ENCODE results near the gene PASD1.

PASD1 gene

GRCh38 chrX:151702741-151703340, 139.4 kb downstream of the PASD1 start:
- no peak for FAIRE-seq

GRCh38 chrX:151703487-151703886, 140.0 kb downstream of the PASD1 start:
- no peak for FAIRE-seq

- no peak for FAIRE-seq
These were observed 140.7 kb downstream of the PASD1 start for GRCh38 chrX:151704041-151704663.

GRCh38 chrX:151708821-151709220, 145.3 kb downstream of the PASD1 start:
- FAIRE-seq, result no peak

GRCh38 chrX:151710457-151710856, 147.0 kb downstream of the PASD1 start:
- FAIRE-seq, result no peak

- FAIRE-seq, result no peak
These were observed 147.7 kb downstream of the PASD1 start for GRCh38 chrX:151711154-151711553.

GRCh38 chrX:151711787-151712186, 148.3 kb downstream of the PASD1 start:
- FAIRE-seq, result no peak

GRCh38 chrX:151712253-151712652, 148.8 kb downstream of the PASD1 start:
- no peak for FAIRE-seq

GRCh38 chrX:151713849-151714248, 150.4 kb downstream of the PASD1 start:
- no peak for FAIRE-seq

- no peak for FAIRE-seq
These were observed 150.9 kb downstream of the PASD1 start for GRCh38 chrX:151714362-151714761.

- no peak for FAIRE-seq
These were observed 152.3 kb downstream of the PASD1 start, which contains the start of gene FATE1 for GRCh38 chrX:151715752-151716151. FATE1 (plus strand) TSS chrX:151716035; CDS start chrX:151716120, 85 bp downstream.

- FAIRE-seq, result no peak
These were observed 158.9 kb downstream of the PASD1 start for GRCh38 chrX:151722241-151722846.

GRCh38 chrX:151723156-151723760, 159.8 kb downstream of the PASD1 start:
- no peak for FAIRE-seq

- no peak for FAIRE-seq
These were observed 161.3 kb downstream of the PASD1 start for GRCh38 chrX:151724563-151725337.

- FAIRE-seq, result no peak
These were observed 161.8 kb downstream of the PASD1 start for GRCh38 chrX:151725338-151725614.
